Type B pancreatic cell (in vitro differentiated cells): ENCODE data around the gene STXBP5. TPM values are rescaled to one million over a fixed set of nuclear protein-coding genes. Genes with fewer than 3 reads are reported as not detected.

Source experiments
- DNase-seq: peaks from one replicate; pipeline ENCODE4 v3.0.0; 2021; ENCODE audit warnings: mixed read lengths; ENCODE audit not compliant: unreplicated experiment; ENCODE audit errors: extremely low spot score
- H3K27ac Mint-ChIP-seq: 2 replicates; pipeline ENCODE4 v1.8.0; 2021; ENCODE audit warnings: mild to moderate bottlenecking, mixed read lengths
- H3K27me3 Mint-ChIP-seq: 2 replicates; pipeline ENCODE4 v1.8.0; 2021; ENCODE audit warnings: mixed read lengths
- H3K36me3 Mint-ChIP-seq: 2 replicates; pipeline ENCODE4 v1.8.0; 2021; ENCODE audit warnings: mixed read lengths
- H3K4me1 Mint-ChIP-seq: one replicate; pipeline ENCODE4 v1.8.0; 2021; ENCODE audit warnings: mixed read lengths; ENCODE audit not compliant: unreplicated experiment
- H3K4me3 Mint-ChIP-seq: 2 replicates; pipeline ENCODE4 v1.8.0; 2021; ENCODE audit warnings: mild to moderate bottlenecking, mixed read lengths
- H3K9me3 Mint-ChIP-seq: 2 replicates; pipeline ENCODE4 v1.8.0; 2021; ENCODE audit warnings: mixed read lengths
- CTCF ChIP-seq: fragments of 200-600 bp; sonication (generic); conservative IDR thresholded peaks from 2 replicates; pipeline ENCODE4 v1.5.0; 2021; ENCODE audit warnings: antibody characterized with exemption, mild to moderate bottlenecking
- total RNA-seq: library from RNA; stranded (reverse); gene quantifications from 2 replicates; pipeline ENCODE4 v1.2.1, GENCODE V29; 2021; ENCODE audit warnings: low replicate concordance

Gene STXBP5
- total RNA-seq, 1 donor from 2014 or later, result 21.0 TPM

GRCh38 chr6:147322299-147323162 is 118.3 kb downstream of the STXBP5 start:
- H3K4me3 Mint-ChIP-seq, result no peak overlapping the region
- no peak overlapping the region for H3K27ac Mint-ChIP-seq
- no peaks in the 10 kb centered on the region for H3K4me1 Mint-ChIP-seq
- no peaks in the 10 kb centered on the region for H3K9me3 Mint-ChIP-seq
- no peaks in the 10 kb centered on the region for H3K27me3 Mint-ChIP-seq
- TF ChIP-seq CTCF, result no peak
- DNase-seq, result no peak
- H3K36me3 Mint-ChIP-seq, result peaks cover 19% of the 10 kb centered on the region

- Mint-ChIP-seq H3K36me3 (peaks cover 27% of the 10 kb centered on the region), H3K27ac (no peak overlapping the region), H3K27me3 (no peaks in the 10 kb centered on the region), H3K4me3 (no peak overlapping the region), H3K4me1 (no peaks in the 10 kb centered on the region), H3K9me3 (no peaks in the 10 kb centered on the region)
- TF ChIP-seq CTCF, result no peak
- no peak for DNase-seq
Measured at GRCh38 chr6:147325557-147325956, 121.3 kb downstream of the STXBP5 start.

- no peaks in the 10 kb centered on the region for H3K27me3 Mint-ChIP-seq
- H3K9me3 Mint-ChIP-seq, result no peaks in the 10 kb centered on the region
- H3K4me1 Mint-ChIP-seq, result no peaks in the 10 kb centered on the region
- TF ChIP-seq CTCF, result no peak
- no peak overlapping the region for H3K4me3 Mint-ChIP-seq
- no peak overlapping the region for H3K27ac Mint-ChIP-seq
- peaks cover 30% of the 10 kb centered on the region for H3K36me3 Mint-ChIP-seq
- no peak for DNase-seq
Measured at GRCh38 chr6:147331401-147331800, 127.2 kb downstream of the STXBP5 start.

- Mint-ChIP-seq H3K36me3 (peaks cover 3% of the 10 kb centered on the region), H3K27ac (no peak overlapping the region), H3K27me3 (no peaks in the 10 kb centered on the region), H3K4me3 (no peak overlapping the region), H3K4me1 (no peaks in the 10 kb centered on the region), H3K9me3 (no peaks in the 10 kb centered on the region)
- TF ChIP-seq CTCF, result no peak
- DNase-seq, result no peak
Measured at GRCh38 chr6:147337921-147338320, 133.7 kb downstream of the STXBP5 start.

GRCh38 chr6:147341486-147341885 is 137.3 kb downstream of the STXBP5 start:
- no peak overlapping the region for H3K27ac Mint-ChIP-seq
- no peaks in the 10 kb centered on the region for H3K9me3 Mint-ChIP-seq
- TF ChIP-seq CTCF, result no peak
- DNase-seq, result no peak
- H3K4me1 Mint-ChIP-seq, result no peaks in the 10 kb centered on the region
- no peak overlapping the region for H3K4me3 Mint-ChIP-seq
- H3K36me3 Mint-ChIP-seq, result peaks cover 8% of the 10 kb centered on the region
- no peaks in the 10 kb centered on the region for H3K27me3 Mint-ChIP-seq
